GM12878 (cell line): ENCODE data around the gene TUT1. TPM values are rescaled to one million over a fixed set of nuclear protein-coding genes. Genes with fewer than 3 reads are reported as not detected.

Source experiments
- ATAC-seq: fragments of 200-7000 bp; cut with Tn5 transposase; 3 replicates; pipeline ENCODE4 v1.9.1; 2020; ENCODE audit warnings: mild to moderate bottlenecking, moderate library complexity
- BruUV-seq: library from RNA; stranded (reverse); fragments of 400-500 nt; replicated peaks from 2 replicates; lab custom pipeline; 2021; lab: Mats Ljungman, UMichigan
- CTCF ChIA-PET: fragments of 300-600 bp; sonication (Branson Sonifier 250); formaldehyde crosslinking; extraction: SDS; loops from one replicate; lab custom pipeline; 2021; ENCODE audit warnings: inconsistent platforms; lab: Yijun Ruan, JAX
- POLR2A ChIA-PET: fragments of 350-600 bp; formaldehyde crosslinking; extraction: SDS; loops from one replicate; lab custom pipeline; 2021; ENCODE audit warnings: inconsistent platforms; lab: Charles Lee
- RAD21 ChIA-PET: fragments of 300-600 bp; sonication (Branson Sonifier 250); formaldehyde crosslinking; loops from one replicate; lab custom pipeline; 2023; ENCODE audit warnings: antibody characterized with exemption; ENCODE audit not compliant: unreplicated experiment; lab: Charles Lee
- SMC1A ChIA-PET: fragments of 300-600 bp; sonication (Branson Sonifier 250); formaldehyde crosslinking; loops from one replicate; lab custom pipeline; 2023; ENCODE audit not compliant: unreplicated experiment, uncharacterized antibody; lab: Charles Lee
- DNase-seq: peaks from one replicate; pipeline ENCODE4 v3.0.0-alpha.2; 2011; ENCODE audit warnings: low read depth, low spot score
- FAIRE-seq: peaks from 3 replicates; lab custom pipeline; 2011; peaks lifted over from hg19 to GRCh38; lab: Jason Lieb, UNC
- H2AFZ ChIP-seq: 2 replicates; pipeline ENCODE4 v1.6.0; 2011; ENCODE audit warnings: low read depth, low read length, control low read depth; ENCODE audit not compliant: control insufficient read depth
- H3K27ac ChIP-seq: 2 replicates; pipeline ENCODE4 v1.5.1; 2011; ENCODE audit warnings: control low read depth; ENCODE audit not compliant: control insufficient read depth, insufficient read depth
- H3K27me3 ChIP-seq, 2 experiments: replicated peaks in 1 of 2; 2 replicates each; pipeline versions ENCODE4 v1.6.0 to v1.6.1; 2011; ENCODE audit warnings: low read length in 1 of 2; ENCODE audit not compliant: control insufficient read depth in 2 of 2, insufficient read depth in 2 of 2
- H3K36me3 ChIP-seq, 2 experiments: 2 replicates each; pipeline ENCODE4 v1.5.1; 2011; ENCODE audit warnings: low read length in 1 of 2; ENCODE audit not compliant: control insufficient read depth in 2 of 2, insufficient read depth in 2 of 2
- H3K4me1 ChIP-seq: 2 replicates; pipeline ENCODE4 v1.6.1; 2011; ENCODE audit warnings: mild to moderate bottlenecking, low read length, moderate library complexity, mixed read lengths; ENCODE audit not compliant: control insufficient read depth, insufficient read depth
- H3K4me2 ChIP-seq: 2 replicates; pipeline ENCODE4 v1.6.0; 2011; ENCODE audit warnings: control low read depth; ENCODE audit not compliant: control insufficient read depth, insufficient read depth
- H3K4me3 ChIP-seq: fragments of 200-600 bp; sonication (generic); 2 replicates; pipeline ENCODE4 v1.5.1; 2016
- H3K79me2 ChIP-seq: 2 replicates; pipeline ENCODE4 v1.6.0; 2011; ENCODE audit warnings: low read length; ENCODE audit not compliant: control insufficient read depth, insufficient read depth
- H3K9ac ChIP-seq: 2 replicates; pipeline ENCODE4 v1.8.0; 2011; ENCODE audit warnings: low read length, control low read depth, mixed read lengths; ENCODE audit not compliant: control insufficient read depth, insufficient read depth
- H3K9me3 ChIP-seq: replicated peaks from 3 replicates; pipeline ENCODE4 v1.5.1; 2011; ENCODE audit warnings: mild to moderate bottlenecking, low read length; ENCODE audit not compliant: control insufficient read depth, insufficient read depth
- H4K20me1 ChIP-seq: 2 replicates; pipeline ENCODE4 v1.6.0; 2011; ENCODE audit not compliant: control insufficient read depth, insufficient read depth
- ATF2 ChIP-seq: IDR thresholded peaks from 2 replicates; pipeline ENCODE4 v1.6.1; 2012; ENCODE audit warnings: low read length, inconsistent platforms
- SMARCA5 ChIP-seq: fragments of 450-650 bp; IDR thresholded peaks from 2 replicates; pipeline ENCODE4 v1.6.1; 2017; ENCODE audit warnings: mild to moderate bottlenecking
- ZNF622 ChIP-seq: fragments of 450-650 bp; IDR thresholded peaks from 2 replicates; pipeline ENCODE4 v1.6.1; 2017; ENCODE audit warnings: mild to moderate bottlenecking, inconsistent platforms
- WGBS: methylation state at CpG from one replicate; pipeline ENCODE4 v1.1.6; 2016; ENCODE audit warnings: low lambda C conversion rate; ENCODE audit not compliant: insufficient replicate concordance, insufficient coverage; ENCODE audit errors: missing lambda C conversion rate; 5-methylcytosine and 5-hydroxymethylcytosine counted together
- in situ Hi-C: fragments of 300-500 bp; cut with MboI; formaldehyde crosslinking; loops from 9 replicates; pipeline ENCODE4 v1.14.3; 2018; ENCODE audit warnings: mixed read lengths
- intact Hi-C: fragments of 100-400 bp; cut with micrococcal nuclease; formaldehyde crosslinking; loops from one replicate; pipeline ENCODE4 v1.14.2; 2022; ENCODE audit not compliant: unreplicated experiment
- polyA plus RNA-seq, 11 experiments: library from polyadenylated mRNA; depleted of rRNA in 4 of 11; unstranded in 6 of 11; stranded (reverse) in 5 of 11; fragments of >200 nt; fragmentation: Nextera tagmentation in 4 of 11; fragmentation: Illumina TruSeq in 1 of 11; extraction: Ambion mirVana in 4 of 11; extraction: Trizol in 1 of 11; gene quantifications; 1 replicate in 1 of 11; 2 replicates in 10 of 11; pipeline versions ENCODE4 v1.2.1 to v1.2.3, GENCODE V29; 2011 to 2016; ENCODE audit warnings: inconsistent platforms in 2 of 11, missing spikeins in 2 of 11, low read depth in 1 of 11
- total RNA-seq, 4 experiments: library from RNA; depleted of rRNA in 3 of 4; stranded (reverse); fragments of >200 nt in 3 of 4; fragmentation: Illumina TruSeq in 1 of 4; extraction: Trizol in 1 of 4; gene quantifications; 2 replicates each; pipeline versions ENCODE4 v1.2.1 to v1.2.3, GENCODE V29; 2013 to 2021
- TF ChIP-seq, protein P1 (sequence below): fragments of 450-650 bp; IDR thresholded peaks from 2 replicates; pipeline ENCODE4 v1.6.1; 2017; ENCODE audit warnings: mild to moderate bottlenecking, low read depth, inconsistent platforms; ENCODE audit not compliant: poor library complexity, severe bottlenecking
- TF ChIP-seq, protein P2 (sequence below): fragments of 450-650 bp; formaldehyde crosslinking; IDR thresholded peaks from 2 replicates; pipeline ENCODE4 v1.4.0; 2022; ENCODE audit warnings: mild to moderate bottlenecking, moderate library complexity

TUT1 gene
- total and polyA plus RNA-seq, 10 of the 15 experiments (the other 5 are each of a cell fraction or from before 2014, with no cell fraction given), result 1.1 to 29.9 (median 16.2) TPM

DNA sequence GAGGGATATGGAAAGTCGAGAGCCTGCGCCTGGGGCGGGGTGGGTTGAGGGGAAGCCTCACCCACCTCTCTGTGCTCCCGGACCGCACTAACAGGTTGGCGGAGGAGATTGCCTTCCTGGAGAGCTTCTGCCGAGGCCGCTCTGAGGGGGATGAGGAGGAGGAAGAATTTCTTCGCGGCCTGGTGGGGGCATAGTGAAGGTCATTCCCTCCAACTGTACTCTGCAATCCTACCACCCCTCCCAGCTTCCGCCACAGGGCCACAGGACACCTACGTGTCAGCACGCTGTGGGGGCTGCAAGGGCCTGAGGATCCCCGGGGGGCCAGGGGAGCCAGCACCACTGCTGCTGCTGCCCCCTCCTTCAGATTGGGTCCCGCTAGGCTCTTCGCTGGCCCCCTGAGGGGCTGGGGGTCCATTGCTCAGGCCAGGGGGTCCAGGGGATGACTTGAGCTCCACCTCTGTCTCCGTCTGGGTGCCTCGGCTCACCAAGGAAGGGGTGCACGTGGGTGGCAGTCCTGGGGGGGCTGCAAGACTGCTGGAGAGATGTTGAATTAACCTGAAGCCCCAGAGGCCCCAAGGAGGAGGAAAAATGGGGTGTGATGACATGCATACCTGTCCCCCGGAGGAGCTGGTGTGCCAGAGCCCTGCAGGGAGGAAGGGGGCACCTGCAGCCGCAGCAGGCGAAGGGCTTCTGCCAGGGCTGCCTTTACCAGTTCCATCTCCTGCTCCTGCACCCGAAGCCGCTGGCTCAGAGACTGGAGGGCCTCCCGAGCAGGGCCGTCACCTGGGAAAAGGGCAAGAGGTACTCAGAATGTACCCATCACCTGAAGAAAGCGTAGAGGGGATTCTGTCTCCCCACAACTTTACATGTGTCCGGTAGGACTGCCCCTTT, 19.7 kb upstream of the TUT1 start (continued):
- TF ChIP-seq, protein P1, sequence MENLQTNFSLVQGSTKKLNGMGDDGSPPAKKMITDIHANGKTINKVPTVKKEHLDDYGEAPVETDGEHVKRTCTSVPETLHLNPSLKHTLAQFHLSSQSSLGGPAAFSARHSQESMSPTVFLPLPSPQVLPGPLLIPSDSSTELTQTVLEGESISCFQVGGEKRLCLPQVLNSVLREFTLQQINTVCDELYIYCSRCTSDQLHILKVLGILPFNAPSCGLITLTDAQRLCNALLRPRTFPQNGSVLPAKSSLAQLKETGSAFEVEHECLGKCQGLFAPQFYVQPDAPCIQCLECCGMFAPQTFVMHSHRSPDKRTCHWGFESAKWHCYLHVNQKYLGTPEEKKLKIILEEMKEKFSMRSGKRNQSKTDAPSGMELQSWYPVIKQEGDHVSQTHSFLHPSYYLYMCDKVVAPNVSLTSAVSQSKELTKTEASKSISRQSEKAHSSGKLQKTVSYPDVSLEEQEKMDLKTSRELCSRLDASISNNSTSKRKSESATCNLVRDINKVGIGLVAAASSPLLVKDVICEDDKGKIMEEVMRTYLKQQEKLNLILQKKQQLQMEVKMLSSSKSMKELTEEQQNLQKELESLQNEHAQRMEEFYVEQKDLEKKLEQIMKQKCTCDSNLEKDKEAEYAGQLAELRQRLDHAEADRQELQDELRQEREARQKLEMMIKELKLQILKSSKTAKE, result no peak
- TF ChIP-seq ZNF622 (no peak), ATF2 (no peak)

DNA sequence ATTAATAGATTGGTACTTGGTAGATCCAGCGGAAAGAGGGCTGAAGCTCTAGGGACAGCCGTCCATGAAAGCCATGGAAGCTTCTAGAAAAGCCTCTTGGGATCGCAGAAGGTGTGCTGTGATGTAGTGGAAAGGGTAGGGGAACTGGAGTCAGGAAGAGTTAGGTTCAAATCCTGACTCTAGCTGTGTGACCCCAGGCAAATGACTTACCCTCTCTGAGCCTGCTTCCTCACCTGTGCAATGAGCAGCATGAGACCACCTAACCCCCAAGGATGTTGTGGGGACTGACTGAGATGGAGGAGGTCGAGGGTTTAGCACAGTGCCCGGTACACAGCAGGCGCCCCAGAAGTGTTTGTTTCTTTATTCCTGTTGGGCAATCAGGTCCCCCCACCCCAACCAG, 19.1 kb upstream of the TUT1 start:
- CTCF ChIA-PET, result interaction anchor here (1.5 to 4.9 kb wide), 3 partner anchors 9 to 39 kb away, joined by 5 to 41 read pairs (median 27); partner anchors contain the start of genes MTA2 and TUT1
- ATAC-seq (no peak), DNase-seq (no peak), FAIRE-seq (no peak)
- no peaks in the 10 kb centered on the region for H3K27me3 ChIP-seq
- intact Hi-C loops (loop anchor here (5.0 kb wide), 1 partner anchor 62 kb away; the partner anchor contains the start of genes LBHD1 and UQCC3), in situ Hi-C loops (no loop called here)
- H3K9me3 ChIP-seq, result no peaks in the 10 kb centered on the region
- peak overlapping the region; percentile 94; the same call in 1 of the 2 replicates for H3K4me3 ChIP-seq
- WGBS, result 96% methylated on average over 6 of the region's 6 CpGs
- H4K20me1 ChIP-seq, result no peaks in the 10 kb centered on the region; the same call in 1 of the 2 replicates
- POLR2A ChIA-PET, result interaction anchor here (1.1 to 2.6 kb wide), 4 partner anchors 11 to 62 kb away, joined by 3 to 13 read pairs (median 6); partner anchors contain the start of genes B3GAT3, LBHD1 and UQCC3
- H3K9ac ChIP-seq, result no peak overlapping the region; the same call in 1 of the 2 replicates
- no peak overlapping the region for H3K27ac ChIP-seq
- H3K4me1 ChIP-seq, result peaks cover 14% of the 10 kb centered on the region
- H3K79me2 ChIP-seq, result peaks cover 16% of the 10 kb centered on the region
- TF ChIP-seq, protein P2, sequence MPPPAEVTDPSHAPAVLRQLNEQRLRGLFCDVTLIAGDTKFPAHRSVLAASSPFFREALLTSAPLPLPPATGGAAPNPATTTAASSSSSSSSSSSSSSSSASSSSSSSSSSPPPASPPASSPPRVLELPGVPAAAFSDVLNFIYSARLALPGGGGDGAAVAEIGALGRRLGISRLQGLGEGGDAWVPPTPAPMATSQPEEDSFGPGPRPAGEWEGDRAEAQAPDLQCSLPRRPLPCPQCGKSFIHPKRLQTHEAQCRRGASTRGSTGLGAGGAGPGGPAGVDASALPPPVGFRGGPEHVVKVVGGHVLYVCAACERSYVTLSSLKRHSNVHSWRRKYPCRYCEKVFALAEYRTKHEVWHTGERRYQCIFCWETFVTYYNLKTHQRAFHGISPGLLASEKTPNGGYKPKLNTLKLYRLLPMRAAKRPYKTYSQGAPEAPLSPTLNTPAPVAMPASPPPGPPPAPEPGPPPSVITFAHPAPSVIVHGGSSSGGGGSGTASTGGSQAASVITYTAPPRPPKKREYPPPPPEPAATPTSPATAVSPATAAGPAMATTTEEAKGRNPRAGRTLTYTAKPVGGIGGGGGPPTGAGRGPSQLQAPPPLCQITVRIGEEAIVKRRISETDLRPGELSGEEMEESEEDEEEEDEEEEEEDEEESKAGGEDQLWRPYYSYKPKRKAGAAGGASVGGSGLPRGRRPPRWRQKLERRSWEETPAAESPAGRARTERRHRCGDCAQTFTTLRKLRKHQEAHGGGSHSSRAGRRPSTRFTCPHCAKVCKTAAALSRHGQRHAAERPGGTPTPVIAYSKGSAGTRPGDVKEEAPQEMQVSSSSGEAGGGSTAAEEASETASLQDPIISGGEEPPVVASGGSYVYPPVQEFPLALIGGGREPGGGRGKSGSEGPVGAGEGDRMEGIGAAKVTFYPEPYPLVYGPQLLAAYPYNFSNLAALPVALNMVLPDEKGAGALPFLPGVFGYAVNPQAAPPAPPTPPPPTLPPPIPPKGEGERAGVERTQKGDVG (CRISPR knock-in tag), result no peak
- TF ChIP-seq SMARCA5, result peak; percentile 54; the same call in 1 of the 2 replicates
- H3K4me2 ChIP-seq, result peak overlapping the region; percentile 97; the same call in 1 of the 2 replicates
- BruUV-seq, result TSS peak; percentile 46
- H3K36me3 ChIP-seq, result peaks cover under 1% of the 10 kb centered on the region in 2 experiments; a peak in 2 of 4 replicates
- H2AFZ ChIP-seq, result no peak overlapping the region
- RAD21 ChIA-PET, result interaction anchor here (1.5 to 2.1 kb wide), 3 partner anchors 9 to 16 kb away, joined by 4 to 8 read pairs (median 5); partner anchors contain the start of genes B3GAT3 and MTA2
- SMC1A ChIA-PET, result interaction anchor here (2.1 to 2.9 kb wide), 2 partner anchors 10 to 18 kb away, joined by 7 to 19 read pairs; partner anchors contain the start of gene TUT1
